Fibroblast of skin of right biceps (primary cell): ENCODE measurements around the gene CPNE7.

ENCODE experiments used
- DNase-seq: peaks from one replicate; pipeline ENCODE4 v3.0.0-alpha.2; 2013

CPNE7 gene

GRCh38 chr16:89550421-89551007, 25.0 kb upstream of the CPNE7 start:
- DNase-seq = no peak

GRCh38 chr16:89552329-89552728, 23.2 kb upstream of the CPNE7 start:
- DNase-seq = no peak

GRCh38 chr16:89552913-89553312, 22.6 kb upstream of the CPNE7 start:
- no peak for DNase-seq

- no peak for DNase-seq
Observed at GRCh38 chr16:89553733-89554132, 21.8 kb upstream of the CPNE7 start.

GRCh38 chr16:89554343-89554742, 21.2 kb upstream of the CPNE7 start:
- no peak for DNase-seq

GRCh38 chr16:89555265-89555664, 20.3 kb upstream of the CPNE7 start:
- no peak for DNase-seq

- DNase-seq = no peak
Observed at GRCh38 chr16:89555780-89556179, 19.8 kb upstream of the CPNE7 start.

- DNase-seq = peak; percentile 66
Observed at GRCh38 chr16:89556750-89557689, 18.5 kb upstream of the CPNE7 start.

GRCh38 chr16:89557690-89558490, 17.7 kb upstream of the CPNE7 start:
- DNase-seq = no peak

- DNase-seq = peak; percentile 96
Observed at GRCh38 chr16:89560378-89561141, 15.0 kb upstream of the CPNE7 start, which contains the start of gene RPL13. Gene RPL13, plus strand, starts transcription at chr16:89560682. Its CDS starts 278 bp downstream, at chr16:89560960.

GRCh38 chr16:89561142-89561883, 14.2 kb upstream of the CPNE7 start:
- peak; percentile 8 for DNase-seq

GRCh38 chr16:89561884-89562599, 13.5 kb upstream of the CPNE7 start:
- DNase-seq = no peak

GRCh38 chr16:89562939-89563338, 12.6 kb upstream of the CPNE7 start:
- no peak for DNase-seq

GRCh38 chr16:89563639-89564392, 11.7 kb upstream of the CPNE7 start:
- no peak for DNase-seq

- DNase-seq = peak; percentile 6
Observed at GRCh38 chr16:89564476-89565255, 10.9 kb upstream of the CPNE7 start.

- no peak for DNase-seq
Observed at GRCh38 chr16:89565256-89565505, 10.4 kb upstream of the CPNE7 start.

GRCh38 chr16:89565506-89566372, 9.8 kb upstream of the CPNE7 start:
- peak; percentile 42 for DNase-seq

- DNase-seq = no peak
Observed at GRCh38 chr16:89567656-89568594, 7.6 kb upstream of the CPNE7 start.
